HEK293 (cell line): ENCODE measurements around the gene MMRN2.

Experiments
- TRIM28 ChIP-seq: IDR thresholded peaks from 2 replicates; pipeline ENCODE4 v1.6.1; 2011; ENCODE audit warnings: low read length, control low read depth, borderline replicate concordance
- ZNF132 ChIP-seq: fragments of 450-650 bp; formaldehyde crosslinking; IDR thresholded peaks from 2 replicates; pipeline ENCODE4 v1.5.1; 2017; ENCODE audit warnings: missing biosample characterization, missing genetic modification characterization, borderline replicate concordance
- ZNF266 ChIP-seq: fragments of 450-650 bp; formaldehyde crosslinking; IDR thresholded peaks from 2 replicates; pipeline ENCODE4 v1.5.1; 2016; ENCODE audit warnings: missing biosample characterization, missing genetic modification characterization, low read depth
- ZNF280C ChIP-seq: fragments of 450-650 bp; formaldehyde crosslinking; IDR thresholded peaks from 2 replicates; pipeline ENCODE4 v1.5.1; 2016; ENCODE audit warnings: missing biosample characterization, missing genetic modification characterization
- ZNF626 ChIP-seq: fragments of 450-650 bp; sonication (Bioruptor Pico); formaldehyde crosslinking; IDR thresholded peaks from 2 replicates; pipeline ENCODE4 v1.5.1; 2018; ENCODE audit warnings: missing biosample characterization, missing genetic modification characterization, inconsistent platforms
- ZNF670 ChIP-seq: fragments of 450-650 bp; formaldehyde crosslinking; IDR thresholded peaks from 2 replicates; pipeline ENCODE4 v1.5.1; 2016; ENCODE audit warnings: missing biosample characterization, missing genetic modification characterization, low read depth
- ZSCAN16 ChIP-seq: fragments of 450-650 bp; formaldehyde crosslinking; IDR thresholded peaks from 2 replicates; pipeline ENCODE4 v1.5.1; 2016; ENCODE audit warnings: missing biosample characterization, missing genetic modification characterization
- TF ChIP-seq, protein P1 (sequence below): sonication (generic); formaldehyde crosslinking; IDR thresholded peaks from 2 replicates; pipeline ENCODE4 v1.8.1; 2022; ENCODE audit warnings: mild to moderate bottlenecking, moderate library complexity, missing genetic modification reagents
- TF ChIP-seq, protein P2 (sequence below): fragments of 450-650 bp; formaldehyde crosslinking; IDR thresholded peaks from 2 replicates; pipeline ENCODE4 v1.5.1; 2016; ENCODE audit warnings: missing biosample characterization, missing genetic modification characterization, low read depth
- TF ChIP-seq, protein P3 (sequence below): fragments of 450-650 bp; formaldehyde crosslinking; IDR thresholded peaks from 2 replicates; pipeline ENCODE4 v1.5.1; 2016; ENCODE audit warnings: missing biosample characterization, missing genetic modification characterization

DNA sequence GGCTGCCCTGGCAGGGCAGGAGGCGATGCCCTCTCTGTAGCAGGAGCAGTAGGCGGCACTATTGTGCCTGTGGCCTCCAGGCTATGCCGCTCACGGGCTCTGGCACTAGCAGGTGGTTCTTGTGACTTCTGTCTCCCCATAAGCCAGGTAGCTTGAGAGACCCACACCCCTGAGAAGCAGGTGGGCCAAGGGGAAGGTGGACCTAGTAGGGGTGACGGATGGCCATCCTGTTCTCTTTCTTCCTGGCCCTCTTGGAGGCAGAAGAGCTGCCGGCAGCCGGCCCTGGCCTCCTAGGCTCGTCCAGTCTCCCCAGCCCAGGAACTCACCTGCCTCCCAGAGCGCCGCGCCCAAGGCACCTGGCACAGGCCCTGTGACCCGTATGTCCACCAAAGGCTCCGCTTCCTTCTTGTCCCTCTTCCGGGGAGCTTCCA is 15.4 kb downstream of the MMRN2 start:
- TF ChIP-seq ZNF266 (tag by site-specific recombination): no peak
- TF ChIP-seq, protein P1, sequence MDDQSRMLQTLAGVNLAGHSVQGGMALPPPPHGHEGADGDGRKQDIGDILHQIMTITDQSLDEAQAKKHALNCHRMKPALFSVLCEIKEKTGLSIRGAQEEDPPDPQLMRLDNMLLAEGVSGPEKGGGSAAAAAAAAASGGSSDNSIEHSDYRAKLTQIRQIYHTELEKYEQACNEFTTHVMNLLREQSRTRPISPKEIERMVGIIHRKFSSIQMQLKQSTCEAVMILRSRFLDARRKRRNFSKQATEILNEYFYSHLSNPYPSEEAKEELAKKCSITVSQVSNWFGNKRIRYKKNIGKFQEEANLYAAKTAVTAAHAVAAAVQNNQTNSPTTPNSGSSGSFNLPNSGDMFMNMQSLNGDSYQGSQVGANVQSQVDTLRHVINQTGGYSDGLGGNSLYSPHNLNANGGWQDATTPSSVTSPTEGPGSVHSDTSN (CRISPR knock-in tag): no peak
- no peak for TF ChIP-seq ZNF670 (tag by site-specific recombination)
- no peak for TF ChIP-seq ZSCAN16
- TF ChIP-seq TRIM28: no peak
- TF ChIP-seq, protein P2, sequence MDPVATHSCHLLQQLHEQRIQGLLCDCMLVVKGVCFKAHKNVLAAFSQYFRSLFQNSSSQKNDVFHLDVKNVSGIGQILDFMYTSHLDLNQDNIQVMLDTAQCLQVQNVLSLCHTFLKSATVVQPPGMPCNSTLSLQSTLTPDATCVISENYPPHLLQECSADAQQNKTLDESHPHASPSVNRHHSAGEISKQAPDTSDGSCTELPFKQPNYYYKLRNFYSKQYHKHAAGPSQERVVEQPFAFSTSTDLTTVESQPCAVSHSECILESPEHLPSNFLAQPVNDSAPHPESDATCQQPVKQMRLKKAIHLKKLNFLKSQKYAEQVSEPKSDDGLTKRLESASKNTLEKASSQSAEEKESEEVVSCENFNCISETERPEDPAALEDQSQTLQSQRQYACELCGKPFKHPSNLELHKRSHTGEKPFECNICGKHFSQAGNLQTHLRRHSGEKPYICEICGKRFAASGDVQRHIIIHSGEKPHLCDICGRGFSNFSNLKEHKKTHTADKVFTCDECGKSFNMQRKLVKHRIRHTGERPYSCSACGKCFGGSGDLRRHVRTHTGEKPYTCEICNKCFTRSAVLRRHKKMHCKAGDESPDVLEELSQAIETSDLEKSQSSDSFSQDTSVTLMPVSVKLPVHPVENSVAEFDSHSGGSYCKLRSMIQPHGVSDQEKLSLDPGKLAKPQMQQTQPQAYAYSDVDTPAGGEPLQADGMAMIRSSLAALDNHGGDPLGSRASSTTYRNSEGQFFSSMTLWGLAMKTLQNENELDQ (tag by site-specific recombination): no peak
- no peak for TF ChIP-seq ZNF132 (tag by site-specific recombination)
- TF ChIP-seq, protein P3, sequence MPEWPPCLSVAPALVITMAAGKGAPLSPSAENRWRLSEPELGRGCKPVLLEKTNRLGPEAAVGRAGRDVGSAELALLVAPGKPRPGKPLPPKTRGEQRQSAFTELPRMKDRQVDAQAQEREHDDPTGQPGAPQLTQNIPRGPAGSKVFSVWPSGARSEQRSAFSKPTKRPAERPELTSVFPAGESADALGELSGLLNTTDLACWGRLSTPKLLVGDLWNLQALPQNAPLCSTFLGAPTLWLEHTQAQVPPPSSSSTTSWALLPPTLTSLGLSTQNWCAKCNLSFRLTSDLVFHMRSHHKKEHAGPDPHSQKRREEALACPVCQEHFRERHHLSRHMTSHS (tag by site-specific recombination): no peak
- no peak for TF ChIP-seq ZNF626 (tag by site-specific recombination)
- TF ChIP-seq ZNF280C (tag by site-specific recombination): no peak
